Esophagus squamous epithelium (tissue), 4 donors: ENCODE measurements around the gene PCNT.

Experiments
- POLR2A ChIP-seq, 4 donors: fragments of 450-650 bp; IDR thresholded peaks; one replicate each; pipeline ENCODE4 v1.6.1; 2017; ENCODE audit warnings: antibody characterized with exemption in 4 of 4, mild to moderate bottlenecking in 4 of 4, moderate library complexity in 3 of 4
- TF ChIP-seq, protein P1 (sequence below), 6 experiments: fragments of 450-650 bp in 4 of 6; fragments of 200-600 bp in 2 of 6; sonication (generic) in 2 of 6; IDR thresholded peaks; one replicate each; pipeline ENCODE4 v1.5.1; 2016 to 2019; ENCODE audit warnings: antibody characterized with exemption in 6 of 6, mild to moderate bottlenecking in 4 of 6, moderate library complexity in 4 of 6

DNA sequence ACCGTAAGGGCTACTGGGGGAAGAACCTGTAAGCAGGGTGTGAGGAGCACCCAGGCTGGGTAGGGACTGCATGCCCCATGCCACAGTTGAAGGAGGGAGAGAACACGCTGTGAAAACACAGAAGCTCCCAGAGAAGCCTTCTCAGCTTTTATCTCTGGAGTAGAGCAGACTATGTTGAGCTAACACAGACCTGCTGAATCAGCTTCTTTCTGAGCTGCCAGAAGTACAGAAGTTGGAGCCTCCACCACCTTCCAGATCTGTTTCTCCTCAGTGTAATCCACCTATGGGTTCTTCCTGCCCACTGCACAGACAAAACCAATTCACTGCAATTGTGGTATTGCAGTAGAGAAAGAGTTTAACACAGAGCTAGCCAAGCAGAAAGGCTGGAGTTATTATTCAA, 32.4 kb upstream of the PCNT start:
- TF ChIP-seq POLR2A (IDR thresholded peaks at IDR 0.05): no peak
- TF ChIP-seq, protein P1, sequence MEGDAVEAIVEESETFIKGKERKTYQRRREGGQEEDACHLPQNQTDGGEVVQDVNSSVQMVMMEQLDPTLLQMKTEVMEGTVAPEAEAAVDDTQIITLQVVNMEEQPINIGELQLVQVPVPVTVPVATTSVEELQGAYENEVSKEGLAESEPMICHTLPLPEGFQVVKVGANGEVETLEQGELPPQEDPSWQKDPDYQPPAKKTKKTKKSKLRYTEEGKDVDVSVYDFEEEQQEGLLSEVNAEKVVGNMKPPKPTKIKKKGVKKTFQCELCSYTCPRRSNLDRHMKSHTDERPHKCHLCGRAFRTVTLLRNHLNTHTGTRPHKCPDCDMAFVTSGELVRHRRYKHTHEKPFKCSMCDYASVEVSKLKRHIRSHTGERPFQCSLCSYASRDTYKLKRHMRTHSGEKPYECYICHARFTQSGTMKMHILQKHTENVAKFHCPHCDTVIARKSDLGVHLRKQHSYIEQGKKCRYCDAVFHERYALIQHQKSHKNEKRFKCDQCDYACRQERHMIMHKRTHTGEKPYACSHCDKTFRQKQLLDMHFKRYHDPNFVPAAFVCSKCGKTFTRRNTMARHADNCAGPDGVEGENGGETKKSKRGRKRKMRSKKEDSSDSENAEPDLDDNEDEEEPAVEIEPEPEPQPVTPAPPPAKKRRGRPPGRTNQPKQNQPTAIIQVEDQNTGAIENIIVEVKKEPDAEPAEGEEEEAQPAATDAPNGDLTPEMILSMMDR (IDR thresholded peaks at IDR 0.05): no peak
